Measurements from ENCODE around the gene GHRL.

The GHRL gene

GRCh38 chr3:10308678-10309077 is 15.9 kb upstream of the GHRL start:
- no peak overlapping the region for H3K4me3 ChIP-seq (ENCODE audit: low read depth, low read length)
- no peak for TF ChIP-seq CTCF (IDR thresholded peaks at IDR 0.05; ENCODE audit: low read depth, low read length)

GRCh38 chr3:10306156-10306555 is 13.4 kb upstream of the GHRL start:
- no peak overlapping the region for H3K4me3 ChIP-seq (ENCODE audit: low read depth, low read length)
- TF ChIP-seq CTCF (IDR thresholded peaks at IDR 0.05; ENCODE audit: low read depth, low read length): no peak

GRCh38 chr3:10305331-10305902 is 12.7 kb upstream of the GHRL start:
- no peak for TF ChIP-seq CTCF (IDR thresholded peaks at IDR 0.05; ENCODE audit: low read depth, low read length)
- H3K4me3 ChIP-seq (ENCODE audit: low read depth, low read length): no peak overlapping the region

GRCh38 chr3:10304905-10305304 is 12.2 kb upstream of the GHRL start:
- no peak overlapping the region for H3K4me3 ChIP-seq (ENCODE audit: low read depth, low read length)
- TF ChIP-seq CTCF (IDR thresholded peaks at IDR 0.05; ENCODE audit: low read depth, low read length): no peak

GRCh38 chr3:10303785-10304184 is 11.0 kb upstream of the GHRL start:
- H3K4me3 ChIP-seq (ENCODE audit: low read depth, low read length): no peak overlapping the region
- TF ChIP-seq CTCF (IDR thresholded peaks at IDR 0.05; ENCODE audit: low read depth, low read length): no peak

GRCh38 chr3:10303105-10303504 is 10.4 kb upstream of the GHRL start:
- no peak overlapping the region for H3K4me3 ChIP-seq (ENCODE audit: low read depth, low read length)
- TF ChIP-seq CTCF (IDR thresholded peaks at IDR 0.05; ENCODE audit: low read depth, low read length): no peak

GRCh38 chr3:10300087-10300486 is 7.3 kb upstream of the GHRL start:
- TF ChIP-seq CTCF (IDR thresholded peaks at IDR 0.05; ENCODE audit: low read depth, low read length): no peak
- no peak overlapping the region for H3K4me3 ChIP-seq (ENCODE audit: low read depth, low read length)

All from WI38 (cell line).